H9 (cell line): ENCODE results near the gene ESRRB. TPM values are rescaled to one million over a fixed set of nuclear protein-coding genes. Genes with fewer than 3 reads are reported as not detected.

Experiments used
- DNase-seq: peaks from one replicate; pipeline ENCODE4 v3.0.0-alpha.2; 2017
- H2AFZ ChIP-seq: one replicate; pipeline ENCODE4 v1.6.1; 2013; ENCODE audit warnings: mild to moderate bottlenecking, low read length, control low read depth, moderate library complexity
- H2AK5ac ChIP-seq: 2 replicates; pipeline ENCODE4 v1.6.1; 2013; ENCODE audit warnings: low read length, control low read depth, mixed read lengths; ENCODE audit not compliant: insufficient read length
- H2BK120ac ChIP-seq: one replicate; pipeline ENCODE4 v1.6.1; 2013; ENCODE audit warnings: low read depth, mild to moderate bottlenecking, low read length, control low read depth, inconsistent platforms; ENCODE audit not compliant: poor library complexity, severe bottlenecking
- H2BK12ac ChIP-seq: 2 replicates; pipeline ENCODE4 v1.6.1; 2013; ENCODE audit warnings: low read length, control low read depth, mixed read lengths, low read depth; ENCODE audit not compliant: insufficient read length
- H2BK15ac ChIP-seq: 2 replicates; pipeline ENCODE4 v1.6.1; 2013; ENCODE audit warnings: low read depth, low read length, control low read depth
- H2BK20ac ChIP-seq: one replicate; pipeline ENCODE4 v1.6.1; 2013; ENCODE audit warnings: low read depth, mild to moderate bottlenecking, low read length, control low read depth, inconsistent platforms; ENCODE audit not compliant: poor library complexity, severe bottlenecking
- H2BK5ac ChIP-seq: 2 replicates; pipeline ENCODE4 v1.6.1; 2013; ENCODE audit warnings: low read length, control low read depth, mixed read lengths; ENCODE audit not compliant: insufficient read length
- H3K14ac ChIP-seq: 2 replicates; pipeline ENCODE4 v1.6.1; 2013; ENCODE audit warnings: low read length, control low read depth; ENCODE audit not compliant: insufficient read depth
- H3K18ac ChIP-seq: 2 replicates; pipeline ENCODE4 v1.6.1; 2013; ENCODE audit warnings: low read depth, mild to moderate bottlenecking, mixed read lengths, low read length, control low read depth; ENCODE audit not compliant: insufficient read length
- H3K23ac ChIP-seq: 2 replicates; pipeline ENCODE4 v1.6.1; 2013; ENCODE audit warnings: low read length, control low read depth, mixed read lengths, low read depth; ENCODE audit not compliant: insufficient read length
- H3K23me2 ChIP-seq: 2 replicates; pipeline ENCODE4 v1.6.1; 2013; ENCODE audit warnings: low read depth, mild to moderate bottlenecking, mixed read lengths, low read length, control low read depth; ENCODE audit not compliant: insufficient read length, poor library complexity, severe bottlenecking
- H3K27ac ChIP-seq: 2 replicates; pipeline ENCODE4 v1.5.1; 2013; ENCODE audit warnings: low read length, control low read depth, mixed read lengths, low read depth; ENCODE audit not compliant: insufficient read length
- H3K27me3 ChIP-seq: 2 replicates; pipeline ENCODE4 v1.6.1; 2013; ENCODE audit warnings: low read length, control low read depth, inconsistent platforms; ENCODE audit not compliant: insufficient read depth
- H3K4ac ChIP-seq: 2 replicates; pipeline ENCODE4 v1.6.1; 2013; ENCODE audit warnings: low read depth, mild to moderate bottlenecking, control low read depth, inconsistent platforms, low read length, moderate library complexity
- H3K4me1 ChIP-seq: 2 replicates; pipeline ENCODE4 v1.6.1; 2013; ENCODE audit warnings: low read length, control low read depth, inconsistent platforms; ENCODE audit not compliant: insufficient read depth
- H3K4me2 ChIP-seq: 2 replicates; pipeline ENCODE4 v1.6.1; 2013; ENCODE audit warnings: low read length, control low read depth, mixed read lengths; ENCODE audit not compliant: insufficient read length, insufficient read depth
- H3K56ac ChIP-seq: 2 replicates; pipeline ENCODE4 v1.6.1; 2013; ENCODE audit warnings: low read depth, mild to moderate bottlenecking, mixed read lengths, low read length, control low read depth; ENCODE audit not compliant: insufficient read length
- H3K79me1 ChIP-seq: 2 replicates; pipeline ENCODE4 v1.6.1; 2013; ENCODE audit warnings: low read depth, mild to moderate bottlenecking, moderate library complexity, low read length, control low read depth, inconsistent platforms; ENCODE audit not compliant: insufficient read depth, poor library complexity, severe bottlenecking
- H3K79me2 ChIP-seq: 2 replicates; pipeline ENCODE4 v1.6.1; 2013; ENCODE audit warnings: low read length, control low read depth, inconsistent platforms; ENCODE audit not compliant: insufficient read depth
- H3K9ac ChIP-seq: 2 replicates; pipeline ENCODE4 v1.6.1; 2013; ENCODE audit warnings: low read length, control low read depth, mixed read lengths; ENCODE audit not compliant: insufficient read length; ENCODE audit errors: extremely low read depth
- H3K9me3 ChIP-seq: one replicate; pipeline ENCODE4 v1.6.1; 2013; ENCODE audit warnings: low read depth, low read length, inconsistent platforms; ENCODE audit not compliant: control insufficient read depth
- H3T11ph ChIP-seq: one replicate; pipeline ENCODE4 v1.6.1; 2013; ENCODE audit warnings: mild to moderate bottlenecking, low read length, control low read depth, inconsistent platforms
- H4K20me1 ChIP-seq: one replicate; pipeline ENCODE4 v1.6.1; 2013; ENCODE audit not compliant: control insufficient read depth, insufficient read length, insufficient read depth
- H4K5ac ChIP-seq: 2 replicates; pipeline ENCODE4 v1.6.1; 2013; ENCODE audit warnings: low read depth, mild to moderate bottlenecking, mixed read lengths, low read length, control low read depth; ENCODE audit not compliant: insufficient read length
- H4K8ac ChIP-seq: replicated peaks from 2 replicates; pipeline ENCODE4 v1.6.1; 2013; ENCODE audit warnings: low read length, control low read depth, mixed read lengths, low read depth; ENCODE audit not compliant: insufficient read length
- H4K91ac ChIP-seq: 2 replicates; pipeline ENCODE4 v1.6.1; 2013; ENCODE audit warnings: low read depth, mild to moderate bottlenecking, moderate library complexity, mixed read lengths, low read length, control low read depth; ENCODE audit not compliant: insufficient read length
- H3K27ac Mint-ChIP-seq, 3 experiments: 2 replicates in 2 of 3; 3 replicates in 1 of 3; pipeline ENCODE4 v1.8.0; 2020 to 2021; ENCODE audit warnings: mixed read lengths in 3 of 3, mild to moderate bottlenecking in 1 of 3, moderate library complexity in 1 of 3
- H3K27me3 Mint-ChIP-seq: 2 replicates; pipeline ENCODE4 v1.8.0; 2021; ENCODE audit warnings: low read depth, mild to moderate bottlenecking, moderate library complexity, mixed read lengths
- H3K36me3 Mint-ChIP-seq, 3 experiments: 2 replicates in 2 of 3; 3 replicates in 1 of 3; pipeline ENCODE4 v1.8.0; 2020 to 2021; ENCODE audit warnings: low read depth in 3 of 3, mixed read lengths in 3 of 3; ENCODE audit not compliant: insufficient read depth in 1 of 3
- H3K4me1 Mint-ChIP-seq, 2 experiments: 2 replicates each; pipeline ENCODE4 v1.8.0; 2020; ENCODE audit warnings: mixed read lengths in 2 of 2
- H3K4me3 Mint-ChIP-seq, 2 experiments: 2 replicates in 1 of 2; 3 replicates in 1 of 2; pipeline ENCODE4 v1.8.0; 2020 to 2021; ENCODE audit warnings: mild to moderate bottlenecking in 2 of 2, mixed read lengths in 2 of 2, moderate library complexity in 1 of 2
- H3K9me3 Mint-ChIP-seq, 2 experiments: 2 replicates in 1 of 2; 3 replicates in 1 of 2; pipeline ENCODE4 v1.8.0; 2020; ENCODE audit warnings: mild to moderate bottlenecking in 2 of 2, mixed read lengths in 2 of 2, moderate library complexity in 1 of 2
- CTCF ChIP-seq: fragments of 200-600 bp; sonication (generic); conservative IDR thresholded peaks from 3 replicates; pipeline ENCODE4 v1.8.0; 2021; ENCODE audit warnings: antibody characterized with exemption, mild to moderate bottlenecking
- WGBS: extraction: QIAGEN DNeasy Blood & Tissue Kit; methylation state at CpG from one replicate; pipeline ENCODE4 v1.1.7; 2013; ENCODE audit warnings: missing lambda C conversion rate, low lambda C conversion rate, mixed read lengths; ENCODE audit not compliant: insufficient read length; ENCODE audit errors: extremely low coverage; 5-methylcytosine and 5-hydroxymethylcytosine counted together
- total RNA-seq: library from RNA; stranded (reverse); gene quantifications from 2 replicates; pipeline ENCODE4 v1.2.1, GENCODE V29; 2021

ESRRB gene
- total RNA-seq, 1 experiment from 2014 or later: 0.11 TPM

- Histone ChIP-seq H3K9ac (no peak overlapping the region), H3K79me2 (no peaks in the 10 kb centered on the region), H3K27ac (no peak overlapping the region), H3K23me2 (no peaks in the 10 kb centered on the region), H4K91ac (no peak overlapping the region), H2AK5ac (no peak overlapping the region), H3K14ac (no peak overlapping the region), H3K27me3 (no peaks in the 10 kb centered on the region; the same call in 1 of the 2 replicates), H3K79me1 (no peaks in the 10 kb centered on the region), H4K5ac (no peak overlapping the region), H3K4me1 (peaks cover 7% of the 10 kb centered on the region; the same call in 1 of the 2 replicates), H2BK5ac (no peak overlapping the region), H2AFZ (no peak overlapping the region), H2BK120ac (no peak overlapping the region), H2BK20ac (no peak overlapping the region), H2BK15ac (no peak overlapping the region), H3K18ac (no peak overlapping the region), H4K20me1 (no peaks in the 10 kb centered on the region), H3K56ac (no peak overlapping the region), H3K4ac (no peak overlapping the region), H3K4me2 (no peak overlapping the region), H2BK12ac (no peak overlapping the region), H4K8ac (no peak overlapping the region), H3T11ph (no peak overlapping the region), H3K23ac (no peak overlapping the region), H3K9me3 (no peaks in the 10 kb centered on the region)
- peaks cover 28% of the 10 kb centered on the region for H3K27me3 Mint-ChIP-seq
- no peaks in the 10 kb centered on the region for H3K9me3 Mint-ChIP-seq
- TF ChIP-seq CTCF: no peak
- no CpG with 5 or more reads among the region's 6 CpGs for WGBS
- H3K4me3 Mint-ChIP-seq: no peak overlapping the region
- peaks cover 0 to 2% (median 0%) of the 10 kb centered on the region in 3 experiments; a peak in 1 of 7 replicates for H3K36me3 Mint-ChIP-seq
- H3K27ac Mint-ChIP-seq: no peak overlapping the region
- peaks cover 26 to 32% of the 10 kb centered on the region in 2 experiments for H3K4me1 Mint-ChIP-seq
- no peak for DNase-seq
These were observed 42.3 kb upstream of the ESRRB start for GRCh38 chr14:76333664-76334063.
